Mesendoderm (in vitro differentiated cells): ENCODE measurements around the gene ATP4B. TPM values are rescaled to one million over a fixed set of nuclear protein-coding genes. Genes with fewer than 3 reads are reported as not detected.

Source experiments
- DNase-seq: peaks from one replicate; pipeline ENCODE4 v3.0.0; 2013
- H2AK5ac ChIP-seq: 2 replicates; pipeline ENCODE4 v1.6.1; 2013; ENCODE audit warnings: low read length, inconsistent platforms
- H2BK120ac ChIP-seq: 2 replicates; pipeline ENCODE4 v1.6.1; 2013; ENCODE audit warnings: low read depth, mild to moderate bottlenecking, low read length, moderate library complexity, mixed read lengths
- H2BK15ac ChIP-seq: replicated peaks from 2 replicates; pipeline ENCODE4 v1.6.1; 2013; ENCODE audit warnings: low read depth, mild to moderate bottlenecking, moderate library complexity
- H2BK5ac ChIP-seq: 2 replicates; pipeline ENCODE4 v1.6.1; 2013; ENCODE audit warnings: low read length, inconsistent platforms
- H3K18ac ChIP-seq: 2 replicates; pipeline ENCODE4 v1.6.1; 2013; ENCODE audit warnings: mild to moderate bottlenecking, low read length, mixed read lengths
- H3K23ac ChIP-seq: one replicate; pipeline ENCODE4 v1.6.1; 2013; ENCODE audit warnings: low read length
- H3K27ac ChIP-seq: 2 replicates; pipeline ENCODE4 v1.5.1; 2013; ENCODE audit warnings: low read depth, mild to moderate bottlenecking, inconsistent platforms, low read length, moderate library complexity
- H3K27me3 ChIP-seq: 2 replicates; pipeline ENCODE4 v1.6.1; 2013; ENCODE audit warnings: low read length, control low read depth, mild to moderate bottlenecking, inconsistent platforms; ENCODE audit not compliant: insufficient read depth, poor library complexity
- H3K36me3 ChIP-seq: 2 replicates; pipeline ENCODE4 v1.6.1; 2013; ENCODE audit warnings: low read length, inconsistent platforms; ENCODE audit not compliant: control insufficient read depth, insufficient read depth
- H3K4ac ChIP-seq: one replicate; pipeline ENCODE4 v1.6.1; 2013; ENCODE audit warnings: low read depth, mild to moderate bottlenecking, low read length, moderate library complexity
- H3K4me1 ChIP-seq: 2 replicates; pipeline ENCODE4 v1.6.1; 2013; ENCODE audit warnings: low read depth, low read length, inconsistent platforms; ENCODE audit not compliant: control insufficient read depth
- H3K4me2 ChIP-seq: 2 replicates; pipeline ENCODE4 v1.6.1; 2013; ENCODE audit warnings: low read length
- H3K4me3 ChIP-seq: 2 replicates; pipeline ENCODE4 v1.5.1; 2013; ENCODE audit warnings: mild to moderate bottlenecking, low read length
- H3K56ac ChIP-seq: one replicate; pipeline ENCODE4 v1.6.1; 2013; ENCODE audit warnings: low read length
- H3K79me1 ChIP-seq: 2 replicates; pipeline ENCODE4 v1.6.1; 2013; ENCODE audit warnings: low read length, inconsistent platforms
- H3K79me2 ChIP-seq: 2 replicates; pipeline ENCODE4 v1.6.1; 2013; ENCODE audit warnings: mild to moderate bottlenecking, low read length; ENCODE audit not compliant: control insufficient read depth, insufficient read depth
- H3K9ac ChIP-seq: 2 replicates; pipeline ENCODE4 v1.6.1; 2013; ENCODE audit warnings: low read length, inconsistent platforms
- H4K5ac ChIP-seq: one replicate; pipeline ENCODE4 v1.6.1; 2013; ENCODE audit warnings: low read length
- H4K8ac ChIP-seq: one replicate; pipeline ENCODE4 v1.6.1; 2013; ENCODE audit warnings: low read depth, mild to moderate bottlenecking, control low read depth, low read length, moderate library complexity
- WGBS: extraction: QIAGEN DNeasy Blood & Tissue Kit; methylation state at CpG from one replicate; pipeline ENCODE4 v1.1.7; 2013; ENCODE audit warnings: low lambda C conversion rate, missing lambda C conversion rate; ENCODE audit not compliant: insufficient coverage; ENCODE audit errors: extremely low coverage; 5-methylcytosine and 5-hydroxymethylcytosine counted together
- polyA plus RNA-seq, 2 experiments: library from polyadenylated mRNA; stranded (reverse); fragments of 200-250 nt; gene quantifications; one replicate each; pipeline ENCODE4 v1.2.3, GENCODE V29; 2013

The ATP4B gene
- 0.15 TPM for polyA plus RNA-seq (2013, experiment 1 of 2)
- polyA plus RNA-seq (2013, experiment 2 of 2): 0.20 TPM

GRCh38 chr13:113657851-113658741 lies at the start of gene ATP4B:
ATP4B (minus strand) TSS chr13:113658198; CDS start chr13:113658144, 54 bp downstream.
- Histone ChIP-seq H3K27ac (no peak within 1 kb of the TSS), H3K23ac (no peak within 1 kb of the TSS), H3K27me3 (no peaks in the 10 kb centered on the region), H2BK5ac (no peak within 1 kb of the TSS), H3K18ac (no peak within 1 kb of the TSS), H3K36me3 (no peaks in the 10 kb centered on the region), H3K79me2 (no peaks in the 10 kb centered on the region), H2BK15ac (no peak within 1 kb of the TSS), H3K79me1 (no peaks in the 10 kb centered on the region), H3K56ac (peak within 1 kb of the TSS; percentile 31), H3K4me2 (no peak within 1 kb of the TSS), H2AK5ac (no peak within 1 kb of the TSS), H2BK120ac (no peak within 1 kb of the TSS), H3K4ac (no peak within 1 kb of the TSS), H3K4me3 (no peak within 1 kb of the TSS), H4K8ac (no peak within 1 kb of the TSS), H3K4me1 (peaks cover 4% of the 10 kb centered on the region), H4K5ac (no peak within 1 kb of the TSS), H3K9ac (no peak within 1 kb of the TSS)
- no CpG with 5 or more reads among the region's 47 CpGs for WGBS
- no peak for DNase-seq

GRCh38 chr13:113672002-113672651 lies 14.1 kb upstream of the ATP4B start:
- no peaks in the 10 kb centered on the region for H3K79me1 ChIP-seq
- no peak overlapping the region for H4K5ac ChIP-seq
- H3K27ac ChIP-seq: no peak overlapping the region
- H2AK5ac ChIP-seq: peak overlapping the region; percentile 87
- no peak overlapping the region for H3K4me2 ChIP-seq
- H3K9ac ChIP-seq: no peak overlapping the region
- no peaks in the 10 kb centered on the region for H3K79me2 ChIP-seq
- no peak overlapping the region for H4K8ac ChIP-seq
- H3K56ac ChIP-seq: peak overlapping the region; percentile 19
- no peak for DNase-seq
- H3K27me3 ChIP-seq: no peaks in the 10 kb centered on the region
- H2BK120ac ChIP-seq: no peak overlapping the region
- H2BK5ac ChIP-seq: no peak overlapping the region
- H3K36me3 ChIP-seq: no peaks in the 10 kb centered on the region
- H3K4me1 ChIP-seq: no peaks in the 10 kb centered on the region
- no peak overlapping the region for H3K18ac ChIP-seq
- 100% methylated on average over 3 of the region's 18 CpGs for WGBS
- no peak overlapping the region for H3K4me3 ChIP-seq
- H3K23ac ChIP-seq: no peak overlapping the region
- H2BK15ac ChIP-seq: no peak overlapping the region
- H3K4ac ChIP-seq: no peak overlapping the region

GRCh38 chr13:113671066-113672001 lies 13.3 kb upstream of the ATP4B start:
- Histone ChIP-seq H3K4ac (no peak overlapping the region), H3K36me3 (no peaks in the 10 kb centered on the region), H4K5ac (no peak overlapping the region), H4K8ac (no peak overlapping the region), H3K79me2 (no peaks in the 10 kb centered on the region), H2AK5ac (peak overlapping the region; percentile 76), H2BK15ac (no peak overlapping the region), H3K79me1 (no peaks in the 10 kb centered on the region), H2BK120ac (no peak overlapping the region), H3K9ac (no peak overlapping the region), H3K18ac (no peak overlapping the region), H2BK5ac (no peak overlapping the region), H3K4me2 (no peak overlapping the region), H3K56ac (peak overlapping the region; percentile 31), H3K23ac (no peak overlapping the region), H3K27ac (no peak overlapping the region), H3K27me3 (no peaks in the 10 kb centered on the region), H3K4me3 (no peak overlapping the region), H3K4me1 (no peaks in the 10 kb centered on the region)
- DNase-seq: no peak
- WGBS: no CpG with 5 or more reads among the region's 54 CpGs

- Histone ChIP-seq H3K4me2 (no peak overlapping the region), H3K4me1 (no peaks in the 10 kb centered on the region), H3K4ac (no peak overlapping the region), H2BK120ac (no peak overlapping the region), H3K56ac (no peak overlapping the region), H2AK5ac (no peak overlapping the region), H3K79me2 (no peaks in the 10 kb centered on the region), H4K5ac (no peak overlapping the region), H3K27me3 (no peaks in the 10 kb centered on the region), H2BK5ac (no peak overlapping the region), H4K8ac (no peak overlapping the region), H3K4me3 (no peak overlapping the region), H3K23ac (no peak overlapping the region), H3K9ac (no peak overlapping the region), H2BK15ac (no peak overlapping the region), H3K27ac (no peak overlapping the region), H3K79me1 (no peaks in the 10 kb centered on the region), H3K18ac (no peak overlapping the region), H3K36me3 (no peaks in the 10 kb centered on the region)
- no CpG with 5 or more reads among the region's 19 CpGs for WGBS
- DNase-seq: no peak
Measured at GRCh38 chr13:113670541-113670940, 12.5 kb upstream of the ATP4B start.

- Histone ChIP-seq H3K36me3 (no peaks in the 10 kb centered on the region), H3K4me3 (no peak overlapping the region), H3K18ac (no peak overlapping the region), H3K9ac (no peak overlapping the region), H3K23ac (no peak overlapping the region), H4K5ac (no peak overlapping the region), H3K56ac (peak overlapping the region; percentile 67), H2BK5ac (no peak overlapping the region), H2BK120ac (no peak overlapping the region), H2AK5ac (no peak overlapping the region), H4K8ac (no peak overlapping the region), H3K27me3 (no peaks in the 10 kb centered on the region), H3K79me2 (no peaks in the 10 kb centered on the region), H3K4ac (no peak overlapping the region), H2BK15ac (no peak overlapping the region), H3K27ac (no peak overlapping the region), H3K4me2 (no peak overlapping the region), H3K79me1 (no peaks in the 10 kb centered on the region), H3K4me1 (no peaks in the 10 kb centered on the region)
- WGBS: no CpG with 5 or more reads among the region's 21 CpGs
- no peak for DNase-seq
Measured at GRCh38 chr13:113669755-113670341, 11.8 kb upstream of the ATP4B start.
